IPS DF 4.7 (cell line): ENCODE data around the gene HTR1A.

Experiments used
- DNase-seq: peaks from one replicate; pipeline ENCODE4 v3.0.0-alpha.2; 2013; ENCODE audit warnings: low spot score; ENCODE audit errors: extremely low read depth

The HTR1A gene

DNA sequence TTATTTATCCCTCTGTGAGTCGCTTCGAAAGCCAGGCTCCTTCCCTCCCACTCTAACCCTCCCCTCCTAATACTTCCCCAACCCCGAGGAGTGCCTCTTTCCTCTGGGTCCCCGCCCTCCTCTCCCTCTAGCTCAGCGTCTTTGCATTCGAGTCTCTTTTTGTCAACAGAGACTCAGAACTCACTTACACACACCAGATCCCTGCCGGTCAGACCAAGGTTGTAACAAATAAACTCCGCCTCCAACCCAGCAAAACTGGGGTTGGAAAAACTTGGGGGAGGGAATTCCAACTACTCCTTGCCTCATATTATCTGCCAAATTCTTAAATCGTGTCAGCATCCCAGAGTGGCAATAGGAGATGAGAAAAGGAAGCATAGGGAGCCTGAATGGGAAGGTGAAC is at the start of gene HTR1A:
Gene HTR1A, minus strand, starts transcription at position 167 of the 400 bp plus-strand sequence. CDS start 726 bp downstream, outside the sequence.
- DNase-seq, result no peak

DNA sequence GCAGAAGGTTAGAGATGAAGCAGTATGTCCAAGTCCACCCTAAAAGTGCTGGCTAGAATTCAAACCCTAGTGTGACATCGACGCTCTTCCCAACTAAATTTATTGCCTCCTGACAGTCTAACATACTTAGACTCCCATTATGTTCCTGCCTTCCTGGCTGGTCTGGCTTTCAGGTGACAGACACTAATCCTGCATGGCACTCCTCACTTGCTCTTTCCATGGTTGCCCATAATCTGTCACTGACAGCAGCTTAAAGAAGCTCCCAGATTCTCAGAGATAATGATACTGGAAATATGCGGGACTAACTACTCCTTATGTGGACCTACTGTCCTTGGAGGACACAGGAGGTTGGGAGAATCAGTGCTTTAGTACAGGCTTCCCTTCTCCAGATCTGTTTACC is 41.7 kb upstream of the HTR1A start:
- no peak for DNase-seq

DNA sequence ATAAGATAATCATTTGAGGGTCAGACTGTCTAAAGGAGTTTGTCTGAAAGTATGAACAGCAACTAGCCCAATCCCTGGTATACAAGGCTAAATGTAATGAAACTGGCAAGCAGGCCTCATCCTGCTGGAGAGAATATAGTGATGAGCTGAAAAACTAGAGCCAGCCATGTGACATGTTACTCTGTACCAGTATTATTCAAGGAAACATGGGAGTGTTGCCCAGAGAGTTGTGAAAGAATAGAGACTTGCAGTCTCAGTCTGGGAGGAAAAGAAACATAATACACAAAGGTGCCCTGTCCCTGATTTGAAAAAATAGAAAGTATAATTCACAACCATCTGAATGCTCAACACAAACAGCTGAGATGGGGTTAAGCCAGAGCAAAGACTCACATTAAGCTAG is 37.9 kb upstream of the HTR1A start:
- no peak for DNase-seq

DNA sequence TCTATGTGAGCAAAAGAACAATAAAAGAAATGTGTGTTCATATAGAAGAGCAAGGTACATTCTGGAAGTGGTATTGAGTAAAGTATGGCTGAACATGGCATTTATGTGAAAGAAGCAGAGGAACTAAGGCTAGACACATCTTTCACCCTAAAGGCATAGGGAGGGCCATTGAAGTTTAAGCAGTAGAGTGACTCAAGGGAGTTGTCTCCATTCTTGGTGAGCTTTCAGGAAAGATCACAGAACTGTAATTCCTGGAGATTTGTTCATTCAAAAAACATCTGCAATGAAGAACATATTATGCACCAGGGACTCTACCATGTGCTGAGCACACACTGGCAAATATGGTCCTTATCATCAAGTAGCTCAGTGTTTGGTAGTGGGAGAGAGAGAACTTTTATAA is 24.8 kb upstream of the HTR1A start:
- DNase-seq, result no peak

DNA sequence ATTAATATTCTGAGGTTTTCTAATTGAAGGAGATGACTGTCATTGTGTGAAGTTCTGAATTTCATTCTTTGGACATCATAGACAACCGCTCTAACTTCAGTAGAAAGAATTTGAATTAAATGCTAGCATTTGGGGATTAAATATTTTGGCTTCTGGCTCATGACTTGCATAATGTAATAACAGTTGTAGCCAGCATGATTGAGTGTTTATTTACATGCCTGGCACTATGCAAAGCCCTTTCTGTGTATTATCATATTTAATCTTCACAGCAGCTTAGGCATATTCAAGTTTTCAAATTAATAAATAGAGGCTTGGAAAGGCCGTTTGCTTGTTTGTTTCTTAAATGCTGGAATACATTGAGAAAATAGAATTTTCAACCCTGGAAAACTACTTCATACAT is 19.6 kb upstream of the HTR1A start:
- DNase-seq, result no peak

DNA sequence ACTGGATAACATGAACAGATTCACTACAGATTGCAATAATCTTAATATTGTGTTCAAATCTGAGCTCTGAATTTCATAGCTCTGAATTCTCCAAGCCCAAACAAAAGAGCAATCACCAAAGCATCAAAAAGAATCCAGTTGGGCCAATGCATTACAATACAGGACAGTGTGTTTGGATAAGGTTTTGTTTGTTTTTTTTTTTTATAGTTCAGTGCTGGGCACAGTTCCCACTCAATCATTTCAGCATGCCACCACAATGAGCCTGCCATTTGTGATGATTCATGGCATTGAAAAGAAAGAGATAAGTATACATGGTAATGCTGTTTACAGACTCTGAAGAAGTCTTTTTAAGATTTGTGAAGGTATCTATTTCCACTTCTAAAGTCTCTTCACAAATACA is 1.7 kb upstream of the HTR1A start:
- no peak for DNase-seq

DNA sequence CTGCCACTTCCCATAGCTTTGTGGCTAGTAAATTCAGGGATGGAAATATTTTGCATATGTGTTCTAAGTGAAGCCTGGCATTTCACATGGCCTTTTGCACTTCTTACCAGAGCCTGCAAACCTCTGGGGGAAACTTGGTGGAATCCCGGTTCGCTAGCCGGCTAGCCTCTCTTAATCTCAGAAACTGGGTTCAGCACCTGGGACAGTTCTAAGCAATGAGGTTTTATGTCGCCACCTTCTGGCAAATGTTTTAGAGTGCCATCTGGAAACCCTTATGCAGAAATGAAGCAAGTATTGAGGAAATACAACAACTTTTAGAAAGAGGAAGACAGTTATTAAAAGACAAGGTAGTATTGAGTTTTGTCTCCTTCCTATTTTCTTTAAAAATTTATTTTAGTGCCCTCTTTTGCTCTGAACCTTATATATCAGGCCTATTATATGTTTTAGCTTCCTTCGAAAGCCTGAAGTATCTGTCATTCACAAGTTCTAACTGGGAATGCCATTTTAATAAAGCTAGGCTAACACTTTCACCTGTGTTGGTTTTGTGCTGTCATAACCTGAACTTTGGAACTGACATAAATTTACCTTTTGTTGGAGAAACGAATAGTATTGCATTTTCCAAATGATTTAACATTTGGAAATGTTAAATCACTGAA is 963 bp upstream of the HTR1A start:
- no peak for DNase-seq

DNA sequence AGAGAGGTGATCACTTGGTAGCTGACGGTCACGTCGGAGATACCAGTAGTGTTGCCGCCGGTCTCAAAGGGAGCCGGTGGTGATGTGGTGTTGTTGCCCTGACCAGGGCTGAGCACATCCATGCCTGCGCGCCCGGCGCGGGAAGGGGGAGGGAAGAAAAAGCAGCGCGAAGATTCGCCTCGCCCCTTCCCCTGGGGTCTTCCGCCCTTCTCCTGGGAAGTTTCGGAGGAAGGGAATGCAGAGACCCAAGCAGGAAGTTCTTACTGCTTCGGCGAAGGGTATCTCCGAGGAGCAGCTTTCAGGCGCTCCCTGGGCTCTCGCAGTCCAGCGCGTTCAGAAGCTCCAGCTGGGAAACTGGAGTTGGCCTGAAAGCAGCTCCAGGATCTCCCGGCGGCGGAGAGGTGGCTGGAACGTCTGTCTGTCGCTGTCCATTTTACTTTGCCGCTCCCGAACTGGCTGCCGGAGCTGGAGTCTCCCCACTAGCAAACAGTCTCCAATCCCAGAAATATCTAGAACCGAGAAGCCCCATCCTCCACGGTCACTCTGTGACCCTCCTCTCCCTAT is 565 bp downstream of the HTR1A start:
- DNase-seq, result no peak

DNA sequence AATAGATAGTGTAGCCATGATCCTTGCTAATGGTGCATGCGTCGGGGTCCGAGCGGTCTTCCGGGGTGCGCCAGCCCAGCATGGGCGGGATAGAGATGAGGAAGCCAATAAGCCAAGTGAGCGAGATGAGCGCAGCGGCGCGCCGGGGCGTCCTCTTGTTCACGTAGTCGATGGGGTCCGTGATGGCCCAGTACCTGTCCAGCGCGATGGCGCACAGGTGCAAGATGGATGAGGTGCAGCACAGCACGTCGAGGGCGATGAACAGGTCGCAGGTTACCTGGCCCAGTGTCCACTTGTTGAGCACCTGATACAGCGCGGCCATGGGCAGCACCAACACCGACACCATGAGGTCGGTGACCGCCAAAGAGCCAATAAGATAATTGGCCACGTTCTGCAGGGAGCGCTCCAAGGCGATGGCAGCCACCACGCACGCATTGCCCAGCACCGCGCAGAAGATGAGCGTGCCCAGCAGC is 1.1 kb downstream of the HTR1A start:
- no peak for DNase-seq

DNA sequence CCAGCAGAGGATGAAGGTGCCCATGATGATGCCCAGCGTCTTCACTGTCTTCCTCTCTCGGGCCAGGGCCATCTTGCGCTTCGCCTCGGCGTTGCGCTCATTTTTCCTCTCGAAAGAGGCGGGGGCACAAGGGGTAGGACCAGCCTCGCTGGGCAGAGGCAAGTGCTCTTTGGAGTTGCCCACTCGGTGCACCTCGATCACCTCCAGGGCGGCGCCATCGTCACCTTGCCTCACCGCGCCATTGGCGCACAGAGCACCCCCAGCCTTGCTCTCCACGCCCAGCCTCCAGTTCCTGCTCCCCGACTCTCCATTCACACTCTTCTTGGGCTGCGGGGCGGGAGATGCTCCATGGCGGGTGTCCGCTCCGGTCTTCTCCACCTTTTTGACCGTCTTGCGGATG is 1.6 kb downstream of the HTR1A start:
- no peak for DNase-seq

DNA sequence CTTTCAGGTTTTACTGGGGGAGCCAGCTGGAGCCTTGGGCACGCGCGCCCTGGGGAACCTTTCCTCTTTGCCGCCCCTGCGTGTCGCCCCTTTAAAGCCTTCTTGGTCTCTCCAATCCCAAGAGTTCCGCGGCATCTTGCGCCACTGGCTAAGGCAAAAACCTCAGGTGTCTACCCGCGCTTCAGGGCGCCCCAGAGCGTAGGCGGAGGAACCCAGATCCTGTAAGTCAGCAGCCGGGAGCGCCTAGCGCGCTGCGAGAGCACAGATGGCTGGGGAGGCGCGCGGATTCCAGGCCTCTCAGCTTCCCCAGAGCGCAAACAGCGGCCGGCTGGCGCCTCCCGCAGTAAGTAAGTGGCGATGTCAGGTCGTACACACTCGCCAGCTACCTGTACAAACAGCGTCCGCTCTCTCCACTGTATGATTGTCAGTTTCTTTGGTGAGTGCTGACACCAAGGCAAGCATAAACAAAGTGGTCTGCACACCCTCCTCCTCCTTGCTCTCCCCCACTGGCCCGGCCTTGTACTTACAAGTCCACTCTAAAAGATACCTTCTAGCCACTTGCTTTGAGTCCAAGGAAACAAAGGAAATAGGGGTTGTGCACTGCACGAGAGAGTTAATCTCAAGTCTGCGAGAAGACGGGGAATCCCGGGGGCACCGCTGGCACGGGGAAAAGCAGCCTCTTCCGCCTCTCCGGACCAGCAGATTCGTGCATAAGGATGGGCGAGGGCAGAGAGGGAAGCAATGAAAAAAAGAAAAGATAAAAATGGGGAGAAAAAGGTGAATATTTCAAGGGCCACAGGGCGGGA is 2.9 kb downstream of the HTR1A start:
- no peak for DNase-seq

DNA sequence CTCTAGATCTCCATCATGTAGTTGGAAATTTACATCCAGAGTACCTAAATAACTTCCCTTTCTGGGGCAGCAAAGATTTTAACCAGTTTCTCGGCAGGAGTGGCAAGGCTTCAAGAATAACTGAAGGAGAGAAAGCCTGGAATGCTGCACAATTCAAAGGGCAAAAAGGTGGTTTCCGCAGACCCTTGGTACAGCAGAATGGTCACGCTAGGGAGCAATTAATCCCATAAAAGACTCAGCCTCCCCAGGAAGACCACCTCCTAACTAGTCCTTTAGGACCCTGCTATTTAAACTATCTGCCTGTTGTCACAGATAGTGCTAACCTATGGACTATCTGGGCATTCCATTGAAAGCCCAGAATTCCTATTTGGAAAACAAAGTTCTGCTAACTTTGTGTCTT is 3.6 kb downstream of the HTR1A start:
- DNase-seq, result no peak

DNA sequence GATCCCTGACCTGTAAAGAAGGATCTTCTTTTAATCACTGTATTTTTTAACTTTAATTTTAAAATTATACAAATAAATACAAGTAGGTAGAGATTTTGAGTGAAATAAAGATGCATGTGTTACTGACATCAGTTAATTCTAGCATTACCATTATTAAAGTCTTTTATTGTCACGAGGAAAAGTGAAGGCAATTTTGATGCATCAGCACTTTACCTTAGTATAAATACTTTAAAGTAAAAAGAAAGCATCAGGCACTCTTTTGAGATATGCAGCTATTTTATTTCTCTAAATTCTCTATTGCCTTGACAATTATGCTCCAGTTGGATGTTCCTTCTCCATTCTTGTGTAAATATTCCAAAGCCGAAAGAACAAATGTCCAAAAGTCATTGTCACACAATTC is 4.6 kb downstream of the HTR1A start:
- DNase-seq, result no peak

DNA sequence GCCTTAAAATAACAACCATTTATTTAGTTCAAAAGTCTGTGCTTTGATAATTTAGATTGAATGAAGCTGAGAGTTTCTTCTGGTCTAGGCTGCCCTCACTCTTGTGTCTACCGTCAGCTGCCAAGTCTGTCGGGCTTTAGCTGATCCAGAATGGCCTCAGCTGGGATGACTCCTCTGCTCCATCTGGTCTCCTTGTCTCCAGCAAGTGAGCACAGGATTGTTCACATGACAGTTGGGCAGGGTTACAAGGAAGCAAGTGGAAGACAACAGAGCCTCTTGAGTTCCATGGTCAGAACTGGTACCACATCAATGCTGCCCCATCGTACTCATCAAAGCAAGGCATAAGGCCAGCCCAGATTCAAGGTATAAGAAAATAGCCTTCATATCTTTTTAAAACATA is 9.0 kb downstream of the HTR1A start:
- DNase-seq, result no peak

DNA sequence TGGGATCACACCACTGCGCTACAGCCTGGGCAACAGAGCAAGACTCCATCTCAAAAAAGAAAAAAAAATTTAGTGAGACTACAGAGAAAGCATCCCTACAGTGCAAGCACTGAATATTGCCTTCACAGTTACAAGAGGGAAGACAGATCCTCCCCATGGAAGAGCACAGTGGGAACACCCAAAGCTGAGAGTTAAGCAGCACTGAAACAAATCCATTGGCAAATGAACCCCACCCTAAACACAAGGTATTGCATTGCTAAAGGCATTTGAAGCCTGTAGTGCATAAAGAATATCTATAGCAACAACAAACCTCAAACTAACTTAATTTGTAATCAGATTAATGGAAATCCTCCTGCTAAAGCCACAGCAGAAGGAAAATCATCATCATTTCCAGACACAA is 27.1 kb downstream of the HTR1A start:
- DNase-seq, result no peak

DNA sequence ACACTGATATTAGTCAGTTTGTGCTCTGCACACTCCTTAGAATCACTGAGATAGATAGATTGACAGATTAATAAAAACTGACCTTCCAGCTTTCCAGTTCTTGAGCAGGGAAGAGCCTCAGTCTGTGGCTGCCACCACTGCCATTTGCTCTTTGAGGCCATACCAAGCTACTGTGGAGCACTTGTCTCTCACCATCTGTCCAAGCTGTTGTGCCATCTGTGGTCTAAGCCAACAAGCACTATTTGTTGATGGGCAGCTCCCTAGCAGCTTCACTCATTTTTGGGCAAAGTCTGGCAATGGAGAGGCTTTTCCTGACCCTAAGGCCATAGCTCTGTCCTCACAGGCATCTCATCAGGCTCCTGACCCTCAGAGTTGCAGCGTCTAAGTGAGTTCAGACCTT is 30.4 kb downstream of the HTR1A start:
- no peak for DNase-seq

DNA sequence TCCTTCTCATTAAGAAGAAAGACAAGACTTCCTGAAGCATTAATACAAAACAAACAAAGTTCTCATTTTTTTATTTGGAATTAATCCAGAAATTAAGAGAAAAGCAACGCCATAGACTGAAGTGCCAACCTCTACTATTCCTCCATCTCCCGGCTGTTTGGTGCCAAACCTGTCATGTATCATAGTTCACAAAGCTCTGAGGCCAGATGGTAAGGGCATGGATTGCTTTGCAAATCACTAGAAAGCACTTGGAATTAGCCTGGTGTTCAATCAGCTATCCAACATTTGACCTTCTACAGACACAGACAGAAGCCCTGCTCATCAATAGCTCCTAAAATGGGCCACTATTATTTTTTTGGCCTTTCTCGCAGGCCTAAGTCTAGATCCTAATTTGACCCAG is 33.8 kb downstream of the HTR1A start:
- no peak for DNase-seq

DNA sequence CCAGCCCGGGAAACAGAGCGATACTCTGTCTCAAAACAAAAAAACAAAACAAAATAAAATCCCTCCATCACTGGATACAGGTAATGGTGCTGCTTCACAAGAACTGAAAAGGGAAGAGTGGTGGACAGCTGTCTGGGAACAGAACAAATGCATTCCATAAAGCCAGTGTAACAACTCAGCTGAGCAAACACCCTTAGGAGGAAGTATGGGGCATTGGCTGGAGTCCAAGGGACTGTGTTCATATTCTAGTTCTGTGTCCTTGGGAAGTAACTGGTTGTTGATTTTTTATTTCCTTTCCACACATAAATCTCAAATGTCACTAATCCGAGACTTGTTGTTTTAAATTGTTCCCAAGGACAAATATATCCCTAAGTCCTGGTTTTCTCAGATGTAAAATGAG is 38.3 kb downstream of the HTR1A start:
- no peak for DNase-seq

DNA sequence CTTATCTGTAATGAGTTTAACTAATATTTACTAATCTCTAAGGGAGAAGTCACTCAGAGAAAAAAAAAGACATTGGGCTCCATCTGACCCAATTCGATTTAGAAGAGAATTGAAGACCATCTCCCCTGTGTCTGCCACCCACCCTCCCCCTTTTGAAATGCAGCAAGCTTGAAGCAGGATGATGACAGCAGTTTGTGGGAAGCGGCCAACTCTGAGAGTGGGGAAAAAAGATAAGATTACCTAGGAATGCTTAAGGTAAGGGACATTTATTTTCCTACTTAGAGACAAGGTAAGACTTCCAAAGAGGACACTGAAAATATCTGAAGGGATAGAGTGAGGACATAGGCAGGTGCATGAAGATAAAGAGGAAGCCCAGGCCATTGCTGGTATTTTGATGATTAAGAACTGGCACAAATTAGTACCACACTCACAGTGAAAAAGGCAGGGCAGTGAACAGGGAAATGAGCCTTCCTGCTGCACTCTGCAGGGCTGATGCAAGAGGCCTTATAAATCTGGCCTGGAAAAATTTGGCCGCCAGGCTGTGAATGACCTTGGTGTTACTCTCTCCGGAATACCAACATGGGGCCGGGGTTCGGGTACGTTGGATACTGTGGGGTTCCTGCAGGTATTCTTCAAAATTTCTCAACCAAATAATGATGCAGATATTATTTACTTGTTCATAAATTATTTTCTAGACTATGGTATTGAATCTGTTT is 42.3 kb downstream of the HTR1A start:
- no peak for DNase-seq

DNA sequence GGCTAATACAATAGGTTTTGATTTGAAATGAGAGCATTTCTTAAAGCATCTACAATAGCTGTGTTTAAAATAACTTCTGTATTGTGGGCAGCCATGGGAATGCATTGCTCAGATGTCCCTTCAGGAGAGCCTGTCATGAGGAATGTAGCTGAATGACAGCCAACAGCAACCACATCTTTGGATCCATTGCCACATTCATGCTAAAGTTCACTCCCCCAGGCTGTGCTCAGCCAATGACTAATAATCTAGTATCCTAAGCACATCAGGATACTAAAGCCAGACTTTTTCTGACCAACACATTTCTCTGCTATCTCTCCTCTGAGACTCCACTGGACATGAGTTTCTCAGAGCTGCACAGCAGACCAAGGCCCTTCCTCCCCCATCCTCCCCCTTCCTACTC is 45.5 kb downstream of the HTR1A start:
- no peak for DNase-seq

DNA sequence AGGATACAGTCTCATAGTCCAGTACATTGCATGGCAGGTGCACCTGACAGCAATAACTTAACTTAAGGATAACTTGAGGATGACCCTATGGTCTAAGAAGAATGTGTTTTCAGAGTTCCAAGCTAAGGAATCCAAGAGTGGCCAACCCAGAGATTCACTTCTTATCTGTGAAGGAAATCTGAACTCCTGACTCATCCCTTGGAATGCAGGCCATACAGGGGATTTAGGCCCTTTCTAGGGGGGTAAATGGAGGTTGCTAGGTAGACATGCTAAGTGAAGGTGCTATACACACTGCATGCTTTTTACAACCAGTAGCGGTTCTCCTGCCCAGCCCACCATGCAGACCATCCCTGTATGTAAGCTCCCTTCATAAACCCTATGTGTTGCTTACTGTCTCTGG is 50.4 kb downstream of the HTR1A start:
- DNase-seq, result no peak
